GM12878 (cell line): Measurements from ENCODE around the gene ZNF860. TPM values are rescaled to one million over a fixed set of nuclear protein-coding genes. Genes with fewer than 3 reads are reported as not detected.

Experiments used
- ATAC-seq: fragments of 200-7000 bp; cut with Tn5 transposase; 3 replicates; pipeline ENCODE4 v1.9.1; 2020; ENCODE audit warnings: mild to moderate bottlenecking, moderate library complexity
- BruUV-seq: library from RNA; stranded (reverse); fragments of 400-500 nt; replicated peaks from 2 replicates; lab custom pipeline; 2021; lab: Mats Ljungman, UMichigan
- CTCF ChIA-PET: fragments of 300-600 bp; sonication (Branson Sonifier 250); formaldehyde crosslinking; extraction: SDS; loops from one replicate; lab custom pipeline; 2021; ENCODE audit warnings: inconsistent platforms; lab: Yijun Ruan, JAX
- POLR2A ChIA-PET: fragments of 350-600 bp; formaldehyde crosslinking; extraction: SDS; loops from one replicate; lab custom pipeline; 2021; ENCODE audit warnings: inconsistent platforms; lab: Charles Lee
- RAD21 ChIA-PET: fragments of 300-600 bp; sonication (Branson Sonifier 250); formaldehyde crosslinking; loops from one replicate; lab custom pipeline; 2023; ENCODE audit warnings: antibody characterized with exemption; ENCODE audit not compliant: unreplicated experiment; lab: Charles Lee
- SMC1A ChIA-PET: fragments of 300-600 bp; sonication (Branson Sonifier 250); formaldehyde crosslinking; loops from one replicate; lab custom pipeline; 2023; ENCODE audit not compliant: unreplicated experiment, uncharacterized antibody; lab: Charles Lee
- DNase-seq: peaks from one replicate; pipeline ENCODE4 v3.0.0-alpha.2; 2011; ENCODE audit warnings: low read depth, low spot score
- FAIRE-seq: peaks from 3 replicates; lab custom pipeline; 2011; peaks lifted over from hg19 to GRCh38; lab: Jason Lieb, UNC
- H2AFZ ChIP-seq: 2 replicates; pipeline ENCODE4 v1.6.0; 2011; ENCODE audit warnings: low read depth, low read length, control low read depth; ENCODE audit not compliant: control insufficient read depth
- H3K27ac ChIP-seq: 2 replicates; pipeline ENCODE4 v1.5.1; 2011; ENCODE audit warnings: control low read depth; ENCODE audit not compliant: control insufficient read depth, insufficient read depth
- H3K27me3 ChIP-seq, 2 experiments: replicated peaks in 1 of 2; 2 replicates each; pipeline versions ENCODE4 v1.6.0 to v1.6.1; 2011; ENCODE audit warnings: low read length in 1 of 2; ENCODE audit not compliant: control insufficient read depth in 2 of 2, insufficient read depth in 2 of 2
- H3K36me3 ChIP-seq, 2 experiments: 2 replicates each; pipeline ENCODE4 v1.5.1; 2011; ENCODE audit warnings: low read length in 1 of 2; ENCODE audit not compliant: control insufficient read depth in 2 of 2, insufficient read depth in 2 of 2
- H3K4me1 ChIP-seq: 2 replicates; pipeline ENCODE4 v1.6.1; 2011; ENCODE audit warnings: mild to moderate bottlenecking, low read length, moderate library complexity, mixed read lengths; ENCODE audit not compliant: control insufficient read depth, insufficient read depth
- H3K4me2 ChIP-seq: 2 replicates; pipeline ENCODE4 v1.6.0; 2011; ENCODE audit warnings: control low read depth; ENCODE audit not compliant: control insufficient read depth, insufficient read depth
- H3K4me3 ChIP-seq: fragments of 200-600 bp; sonication (generic); 2 replicates; pipeline ENCODE4 v1.5.1; 2016
- H3K79me2 ChIP-seq: 2 replicates; pipeline ENCODE4 v1.6.0; 2011; ENCODE audit warnings: low read length; ENCODE audit not compliant: control insufficient read depth, insufficient read depth
- H3K9ac ChIP-seq: 2 replicates; pipeline ENCODE4 v1.8.0; 2011; ENCODE audit warnings: low read length, control low read depth, mixed read lengths; ENCODE audit not compliant: control insufficient read depth, insufficient read depth
- H3K9me3 ChIP-seq: replicated peaks from 3 replicates; pipeline ENCODE4 v1.5.1; 2011; ENCODE audit warnings: mild to moderate bottlenecking, low read length; ENCODE audit not compliant: control insufficient read depth, insufficient read depth
- H4K20me1 ChIP-seq: 2 replicates; pipeline ENCODE4 v1.6.0; 2011; ENCODE audit not compliant: control insufficient read depth, insufficient read depth
- BACH1 ChIP-seq: fragments of 450-650 bp; IDR thresholded peaks from 2 replicates; pipeline ENCODE4 v1.6.1; 2017; ENCODE audit warnings: mild to moderate bottlenecking, borderline replicate concordance
- BMI1 ChIP-seq: fragments of 450-650 bp; IDR thresholded peaks from 2 replicates; pipeline ENCODE4 v1.6.1; 2016; ENCODE audit warnings: mild to moderate bottlenecking, moderate library complexity, borderline replicate concordance
- CBX3 ChIP-seq: fragments of 200-600 bp; sonication (generic); IDR thresholded peaks from 2 replicates; pipeline ENCODE4 v1.6.1; 2016; ENCODE audit warnings: low read depth, borderline replicate concordance
- EP300 ChIP-seq, 2 experiments: fragments of 150-350 bp in 1 of 2; IDR thresholded peaks; 2 replicates each; pipeline ENCODE4 v1.6.1; 2011 to 2012; ENCODE audit warnings: low read depth in 2 of 2, low read length in 2 of 2, borderline replicate concordance in 1 of 2, improper control_type of control experiment in 1 of 2, inconsistent platforms in 1 of 2; ENCODE audit not compliant: control insufficient read depth in 1 of 2
- IKZF2 ChIP-seq, 2 experiments: fragments of 450-650 bp; IDR thresholded peaks; 2 replicates each; pipeline ENCODE4 v1.6.1; 2017; ENCODE audit warnings: mild to moderate bottlenecking in 2 of 2, moderate library complexity in 2 of 2
- IRF4 ChIP-seq: IDR thresholded peaks from 2 replicates; pipeline ENCODE4 v1.6.1; 2011; ENCODE audit warnings: low read depth, low read length
- MAX ChIP-seq: IDR thresholded peaks from 2 replicates; pipeline ENCODE4 v1.6.1; 2012; ENCODE audit warnings: low read depth, low read length, improper control_type of control experiment
- MEF2A ChIP-seq: IDR thresholded peaks from 2 replicates; pipeline ENCODE4 v1.6.1; 2011; ENCODE audit warnings: low read depth, mild to moderate bottlenecking, low read length, moderate library complexity; ENCODE audit not compliant: insufficient read depth
- MYC ChIP-seq: IDR thresholded peaks from 2 replicates; pipeline ENCODE4 v1.6.1; 2011; ENCODE audit warnings: mild to moderate bottlenecking, low read length, moderate library complexity, inconsistent platforms; ENCODE audit not compliant: insufficient read depth, insufficient replicate concordance, insufficient read length, severe bottlenecking
- PAX5 ChIP-seq: IDR thresholded peaks from 2 replicates; pipeline ENCODE4 v1.6.1; 2011; ENCODE audit warnings: low read depth, low read length, borderline replicate concordance
- SMAD1 ChIP-seq: fragments of 450-650 bp; IDR thresholded peaks from 2 replicates; pipeline ENCODE4 v1.6.1; 2018; ENCODE audit warnings: mild to moderate bottlenecking, low read depth; ENCODE audit not compliant: partially characterized antibody
- STAT1 ChIP-seq: fragments of 450-650 bp; conservative IDR thresholded peaks from 2 replicates; pipeline ENCODE4 v1.6.1; 2014; ENCODE audit warnings: antibody characterized with exemption, mild to moderate bottlenecking
- STAT3 ChIP-seq: IDR thresholded peaks from 2 replicates; pipeline ENCODE4 v1.6.1; 2011; ENCODE audit warnings: low read depth, low read length, improper control_type of control experiment
- TCF3 ChIP-seq: IDR thresholded peaks from 2 replicates; pipeline ENCODE4 v1.6.1; 2012; ENCODE audit warnings: low read depth, mild to moderate bottlenecking, low read length, borderline replicate concordance; ENCODE audit not compliant: insufficient read depth
- ZBTB40 ChIP-seq: fragments of 450-650 bp; IDR thresholded peaks from 2 replicates; pipeline ENCODE4 v1.6.1; 2016; ENCODE audit warnings: mild to moderate bottlenecking, moderate library complexity, borderline replicate concordance
- WGBS: methylation state at CpG from one replicate; pipeline ENCODE4 v1.1.6; 2016; ENCODE audit warnings: low lambda C conversion rate; ENCODE audit not compliant: insufficient replicate concordance, insufficient coverage; ENCODE audit errors: missing lambda C conversion rate; 5-methylcytosine and 5-hydroxymethylcytosine counted together
- in situ Hi-C: fragments of 300-500 bp; cut with MboI; formaldehyde crosslinking; loops from 9 replicates; pipeline ENCODE4 v1.14.3; 2018; ENCODE audit warnings: mixed read lengths
- intact Hi-C: fragments of 100-400 bp; cut with micrococcal nuclease; formaldehyde crosslinking; loops from one replicate; pipeline ENCODE4 v1.14.2; 2022; ENCODE audit not compliant: unreplicated experiment
- polyA plus RNA-seq, 11 experiments: library from polyadenylated mRNA; depleted of rRNA in 4 of 11; unstranded in 6 of 11; stranded (reverse) in 5 of 11; fragments of >200 nt; fragmentation: Nextera tagmentation in 4 of 11; fragmentation: Illumina TruSeq in 1 of 11; extraction: Ambion mirVana in 4 of 11; extraction: Trizol in 1 of 11; gene quantifications; 1 replicate in 1 of 11; 2 replicates in 10 of 11; pipeline versions ENCODE4 v1.2.1 to v1.2.3, GENCODE V29; 2011 to 2016; ENCODE audit warnings: inconsistent platforms in 2 of 11, missing spikeins in 2 of 11, low read depth in 1 of 11
- total RNA-seq, 4 experiments: library from RNA; depleted of rRNA in 3 of 4; stranded (reverse); fragments of >200 nt in 3 of 4; fragmentation: Illumina TruSeq in 1 of 4; extraction: Trizol in 1 of 4; gene quantifications; 2 replicates each; pipeline versions ENCODE4 v1.2.1 to v1.2.3, GENCODE V29; 2013 to 2021
- TF ChIP-seq, protein P1 (sequence below): fragments of 450-650 bp; IDR thresholded peaks from 2 replicates; pipeline ENCODE4 v1.6.1; 2017; ENCODE audit warnings: low read depth, mild to moderate bottlenecking, moderate library complexity
- TF ChIP-seq, protein P2 (sequence below): IDR thresholded peaks from 2 replicates; pipeline ENCODE4 v1.6.1; 2012; ENCODE audit warnings: low read depth, low read length, improper control_type of control experiment

The ZNF860 gene
- total and polyA plus RNA-seq, 10 of the 15 experiments (the other 5 are each of a cell fraction or from before 2014, with no cell fraction given) = not detected

GRCh38 chr3:31966978-31967591 lies 14.5 kb upstream of the ZNF860 start:
- H3K27me3 ChIP-seq = no peaks in the 10 kb centered on the region
- no peaks in the 10 kb centered on the region for H3K79me2 ChIP-seq
- H3K9ac ChIP-seq = no peak overlapping the region
- in situ Hi-C loops (no loop called here), intact Hi-C loops (no loop called here)
- no peak overlapping the region for H3K27ac ChIP-seq
- ChIA-PET CTCF (interaction anchor here (0.7 to 1.0 kb wide), 2 partner anchors 12 to 94 kb away, joined by 3 to 4 read pairs; no protein-coding TSS in a partner anchor), POLR2A (no interaction called here), RAD21 (no interaction called here), SMC1A (interaction anchor here (1.3 kb wide), 1 partner anchor 153 kb away, joined by 3 read pairs; no protein-coding TSS in a partner anchor)
- H3K9me3 ChIP-seq = no peaks in the 10 kb centered on the region; the same call in 2 of the 3 replicates
- ATAC-seq (no peak), FAIRE-seq (no peak), DNase-seq (no peak)
- H3K4me2 ChIP-seq = no peak overlapping the region
- H2AFZ ChIP-seq = no peak overlapping the region
- H3K4me1 ChIP-seq = no peaks in the 10 kb centered on the region; the same call in 1 of the 2 replicates
- H4K20me1 ChIP-seq = no peaks in the 10 kb centered on the region
- H3K4me3 ChIP-seq = no peak overlapping the region
- WGBS = 75% methylated on average over 4 of the region's 4 CpGs
- H3K36me3 ChIP-seq = no peaks in the 10 kb centered on the region
- BruUV-seq = no TSS peak
- TF ChIP-seq TCF3 = no peak
- no peak for TF ChIP-seq STAT3
- no peak for TF ChIP-seq MYC
- no peak for TF ChIP-seq MAX
- TF ChIP-seq, protein P1, sequence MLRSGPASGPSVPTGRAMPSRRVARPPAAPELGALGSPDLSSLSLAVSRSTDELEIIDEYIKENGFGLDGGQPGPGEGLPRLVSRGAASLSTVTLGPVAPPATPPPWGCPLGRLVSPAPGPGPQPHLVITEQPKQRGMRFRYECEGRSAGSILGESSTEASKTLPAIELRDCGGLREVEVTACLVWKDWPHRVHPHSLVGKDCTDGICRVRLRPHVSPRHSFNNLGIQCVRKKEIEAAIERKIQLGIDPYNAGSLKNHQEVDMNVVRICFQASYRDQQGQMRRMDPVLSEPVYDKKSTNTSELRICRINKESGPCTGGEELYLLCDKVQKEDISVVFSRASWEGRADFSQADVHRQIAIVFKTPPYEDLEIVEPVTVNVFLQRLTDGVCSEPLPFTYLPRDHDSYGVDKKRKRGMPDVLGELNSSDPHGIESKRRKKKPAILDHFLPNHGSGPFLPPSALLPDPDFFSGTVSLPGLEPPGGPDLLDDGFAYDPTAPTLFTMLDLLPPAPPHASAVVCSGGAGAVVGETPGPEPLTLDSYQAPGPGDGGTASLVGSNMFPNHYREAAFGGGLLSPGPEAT = no peak
- TF ChIP-seq SMAD1 = no peak
- TF ChIP-seq STAT1 = no peak
- no peak for TF ChIP-seq ZBTB40
- no peak for TF ChIP-seq BACH1
- TF ChIP-seq MEF2A = no peak
- no peak for TF ChIP-seq PAX5
- TF ChIP-seq EP300 (IDR thresholded peaks at IDR 0.05; ENCODE audit: borderline replicate concordance in 1 of 2, control insufficient read depth in 1 of 2, low read depth in 2 of 2, low read length in 2 of 2) = no peak
- TF ChIP-seq IRF4 = no peak
- TF ChIP-seq, protein P2, sequence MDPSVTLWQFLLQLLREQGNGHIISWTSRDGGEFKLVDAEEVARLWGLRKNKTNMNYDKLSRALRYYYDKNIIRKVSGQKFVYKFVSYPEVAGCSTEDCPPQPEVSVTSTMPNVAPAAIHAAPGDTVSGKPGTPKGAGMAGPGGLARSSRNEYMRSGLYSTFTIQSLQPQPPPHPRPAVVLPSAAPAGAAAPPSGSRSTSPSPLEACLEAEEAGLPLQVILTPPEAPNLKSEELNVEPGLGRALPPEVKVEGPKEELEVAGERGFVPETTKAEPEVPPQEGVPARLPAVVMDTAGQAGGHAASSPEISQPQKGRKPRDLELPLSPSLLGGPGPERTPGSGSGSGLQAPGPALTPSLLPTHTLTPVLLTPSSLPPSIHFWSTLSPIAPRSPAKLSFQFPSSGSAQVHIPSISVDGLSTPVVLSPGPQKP = no peak
- TF ChIP-seq BMI1 = no peak
- no peak for TF ChIP-seq IKZF2 (IDR thresholded peaks at IDR 0.05)
- TF ChIP-seq CBX3 = no peak
